Left lobe of liver (tissue), 2 donors: Measurements from ENCODE around the gene ACP6. TPM values are rescaled to one million over a fixed set of nuclear protein-coding genes. Genes with fewer than 3 reads are reported as not detected.
"Not testable (repeated sequence)": the region's sequence is repeated elsewhere in the genome, so short reads cannot be mapped to it uniquely, and the experiment has no call there.

Experiments used
- ATAC-seq: fragments of 200-7000 bp; cut with Tn5 transposase; one replicate; pipeline ENCODE4 v1.9.1; 2020; ENCODE audit warnings: mild to moderate bottlenecking, moderate library complexity
- DNase-seq: peaks from one replicate; pipeline ENCODE4 v3.0.0-alpha.2; 2020; ENCODE audit warnings: low spot score
- total RNA-seq: library from RNA; stranded (reverse); gene quantifications from one replicate; pipeline ENCODE4 v1.2.1, GENCODE V29; 2021
- donor health status: DM: no; HTN: no; CAD: no; lungs with moderate emphysema.
- donor health status: DM: no; HTN: yes; CAD: no.

The ACP6 gene
- total RNA-seq = 17.2 TPM

- ATAC-seq (peak; percentile 96), DNase-seq (peak; percentile 98)
These were observed at the start of gene ACP6 for GRCh38 chr1:147670319-147671001. TSS of gene ACP6 (minus strand) at chr1:147670524. CDS start at chr1:147670048, 476 bp downstream.

GRCh38 chr1:147719711-147720225 lies 49.4 kb upstream of the ACP6 start:
- ATAC-seq (no peak), DNase-seq (no peak)

GRCh38 chr1:147719029-147719698 lies 48.8 kb upstream of the ACP6 start:
- DNase-seq (no peak), ATAC-seq (no peak)

GRCh38 chr1:147717706-147718097 lies 47.4 kb upstream of the ACP6 start:
- DNase-seq (no peak), ATAC-seq (no peak)

GRCh38 chr1:147717051-147717705 lies 46.9 kb upstream of the ACP6 start:
- ATAC-seq (no peak), DNase-seq (no peak)

- ATAC-seq (no peak), DNase-seq (no peak)
These were observed 42.3 kb upstream of the ACP6 start for GRCh38 chr1:147712605-147713004.

GRCh38 chr1:147700042-147701006 lies 30.0 kb upstream of the ACP6 start:
- DNase-seq (peak; percentile 69), ATAC-seq (peak; percentile 99)

- DNase-seq (no peak), ATAC-seq (no peak)
These were observed 29.3 kb upstream of the ACP6 start for GRCh38 chr1:147699686-147700041.

- ATAC-seq = no peak
- no peak for DNase-seq
These were observed 12.9 kb upstream of the ACP6 start for GRCh38 chr1:147683163-147683763.

GRCh38 chr1:147680608-147681235 lies 10.4 kb upstream of the ACP6 start:
- not testable (repeated sequence) for ATAC-seq, DNase-seq

GRCh38 chr1:147677681-147678080 lies 7.4 kb upstream of the ACP6 start:
- not testable (repeated sequence) for ATAC-seq, DNase-seq

GRCh38 chr1:147676311-147677085 lies 6.2 kb upstream of the ACP6 start:
- ATAC-seq (no peak), DNase-seq (no peak)

- ATAC-seq (no peak), DNase-seq (no peak)
These were observed 3.5 kb upstream of the ACP6 start for GRCh38 chr1:147673816-147674215.

- ATAC-seq (no peak), DNase-seq (no peak)
These were observed 3.1 kb upstream of the ACP6 start for GRCh38 chr1:147673406-147673805.

- ATAC-seq = peak; percentile 69
- DNase-seq = peak; percentile 79
These were observed 630 bp downstream of the ACP6 start for GRCh38 chr1:147669469-147670318.

GRCh38 chr1:147665521-147665920 lies 4.8 kb downstream of the ACP6 start:
- ATAC-seq (no peak), DNase-seq (no peak)

GRCh38 chr1:147664206-147664605 lies 6.1 kb downstream of the ACP6 start:
- DNase-seq = no peak
- no peak for ATAC-seq

GRCh38 chr1:147654511-147654910 lies 15.8 kb downstream of the ACP6 start:
- DNase-seq (no peak), ATAC-seq (no peak)
